HepG2 (cell line): Measurements from ENCODE around the gene DNAJB12. TPM values are rescaled to one million over a fixed set of nuclear protein-coding genes. Genes with fewer than 3 reads are reported as not detected.

ENCODE experiments used
- BRF2 ChIP-seq: sonication (generic); formaldehyde crosslinking; IDR thresholded peaks from 2 replicates; pipeline ENCODE4 v1.8.1; 2022; ENCODE audit warnings: mild to moderate bottlenecking, missing genetic modification reagents
- GMEB2 ChIP-seq: IDR thresholded peaks from 2 replicates; pipeline ENCODE4 v1.6.1; 2016; ENCODE audit warnings: missing biosample characterization, missing genetic modification reagents, low read depth
- GRHL1 ChIP-seq: sonication (generic); formaldehyde crosslinking; conservative IDR thresholded peaks from 2 replicates; pipeline ENCODE4 v1.8.0; 2022; ENCODE audit warnings: missing genetic modification reagents
- HES4 ChIP-seq: sonication (generic); formaldehyde crosslinking; IDR thresholded peaks from 2 replicates; pipeline ENCODE4 v1.9.0; 2021; ENCODE audit warnings: mild to moderate bottlenecking, missing genetic modification reagents, borderline replicate concordance
- MED8 ChIP-seq: sonication (generic); formaldehyde crosslinking; IDR thresholded peaks from 2 replicates; pipeline ENCODE4 v1.8.1; 2023; ENCODE audit warnings: mild to moderate bottlenecking, missing genetic modification reagents; ENCODE audit not compliant: insufficient replicate concordance
- SMAD3 ChIP-seq: sonication (generic); formaldehyde crosslinking; IDR thresholded peaks from 2 replicates; pipeline ENCODE4 v1.4.0; 2020; ENCODE audit warnings: missing genetic modification reagents
- SPEN ChIP-seq: sonication (generic); formaldehyde crosslinking; IDR thresholded peaks from 2 replicates; pipeline ENCODE4 v1.5.1; 2020; ENCODE audit warnings: low read depth, mild to moderate bottlenecking, missing genetic modification reagents
- SSRP1 ChIP-seq: IDR thresholded peaks from 2 replicates; pipeline ENCODE4 v1.6.1; 2016; ENCODE audit warnings: control low read depth
- ZNF354B ChIP-seq: sonication (generic); formaldehyde crosslinking; IDR thresholded peaks from 2 replicates; pipeline ENCODE4 v1.8.0; 2022; ENCODE audit warnings: mild to moderate bottlenecking, missing genetic modification reagents
- ZNF414 ChIP-seq: sonication (generic); formaldehyde crosslinking; IDR thresholded peaks from 2 replicates; pipeline ENCODE4 v1.5.0; 2020; ENCODE audit warnings: missing genetic modification reagents
- ZNF501 ChIP-seq: sonication (generic); formaldehyde crosslinking; IDR thresholded peaks from 2 replicates; pipeline ENCODE4 v1.5.1; 2020; ENCODE audit warnings: mild to moderate bottlenecking, moderate library complexity, missing genetic modification reagents
- ZNF564 ChIP-seq: sonication (generic); formaldehyde crosslinking; IDR thresholded peaks from 2 replicates; pipeline ENCODE4 v1.8.1; 2023; ENCODE audit warnings: mild to moderate bottlenecking, missing genetic modification reagents
- polyA plus RNA-seq, 8 experiments: library from polyadenylated mRNA; depleted of rRNA in 3 of 8; stranded (reverse) in 7 of 8; unstranded in 1 of 8; fragments of >200 nt; fragmentation: Illumina TruSeq in 4 of 8; extraction: Trizol in 4 of 8; gene quantifications; 2 replicates each; pipeline versions ENCODE4 v1.2.1 to v1.2.3, GENCODE V29; 2011 to 2016; ENCODE audit warnings: low read depth in 4 of 8, missing spikeins in 1 of 8, mixed read lengths in 1 of 8; ENCODE audit not compliant: insufficient read depth in 1 of 8
- total RNA-seq, 5 experiments: library from RNA; depleted of rRNA; stranded (reverse); fragments of >200 nt; fragmentation: Illumina TruSeq; extraction: Trizol; gene quantifications; 2 replicates each; pipeline ENCODE4 v1.2.3, GENCODE V29; 2016; ENCODE audit warnings: low read depth in 1 of 5

Gene DNAJB12
- total and polyA plus RNA-seq, 2 of the 13 experiments (the other 11 are each of a cell fraction or from before 2014, with no cell fraction given), result 10.8 to 18.2 TPM

- TF ChIP-seq GMEB2 (CRISPR knock-in tag) (no peak), ZNF501 (CRISPR knock-in tag) (no peak; the same call in 1 of the 2 replicates), SPEN (CRISPR knock-in tag) (0 out of 2 replicates have a peak, but pooled peaks have one; percentile 38), HES4 (0 out of 2 replicates have a peak, but pooled peaks have one; percentile 33), MED8 (peak; percentile 75), ZNF354B (CRISPR knock-in tag) (no peak), SSRP1 (CRISPR knock-in tag) (peak; percentile 77), SMAD3 (peak; percentile 69; the same call in 1 of the 2 replicates), ZNF414 (CRISPR knock-in tag) (peak; percentile 80; the same call in 1 of the 2 replicates), GRHL1 (CRISPR knock-in tag) (no peak), BRF2 (no peak), ZNF564 (CRISPR knock-in tag) (peak; percentile 67)
These were observed 34.0 kb downstream of the DNAJB12 start (continued) for GRCh38 chr10:72320676-72321247.
